DOHH2 (cell line): ENCODE measurements around the gene AAGAB.

Source experiments
- H3F3A ChIP-seq: fragments of 200-600 bp; sonication (generic), shearing (Covaris generic); 2 replicates; pipeline ENCODE4 v1.6.0; 2016; ENCODE audit warnings: antibody characterized with exemption, mild to moderate bottlenecking; ENCODE audit not compliant: control insufficient read depth, insufficient read depth
- H3K27ac ChIP-seq: fragments of 200-600 bp; sonication (generic); 2 replicates; pipeline ENCODE4 v1.5.1; 2014; ENCODE audit warnings: low read depth, mild to moderate bottlenecking, low read length, moderate library complexity
- H3K27me3 ChIP-seq: fragments of 200-600 bp; sonication (generic); 2 replicates; pipeline ENCODE4 v1.6.1; 2014; ENCODE audit warnings: mild to moderate bottlenecking, low read length, mixed read lengths; ENCODE audit not compliant: control insufficient read depth
- H3K36me3 ChIP-seq: fragments of 200-600 bp; sonication (generic); 2 replicates; pipeline ENCODE4 v1.6.1; 2014; ENCODE audit warnings: mild to moderate bottlenecking, low read length, moderate library complexity, mixed read lengths; ENCODE audit not compliant: control insufficient read depth
- H3K4me1 ChIP-seq: fragments of 200-600 bp; sonication (generic); 2 replicates; pipeline ENCODE4 v1.6.1; 2014; ENCODE audit warnings: mild to moderate bottlenecking, low read length, mixed read lengths; ENCODE audit not compliant: control insufficient read depth
- H3K4me2 ChIP-seq: fragments of 200-600 bp; sonication (generic); 2 replicates; pipeline ENCODE4 v1.6.0; 2014; ENCODE audit warnings: mild to moderate bottlenecking, low read length, moderate library complexity
- H3K4me3 ChIP-seq: fragments of 200-600 bp; sonication (generic); 2 replicates; pipeline ENCODE4 v1.5.1; 2014; ENCODE audit warnings: mild to moderate bottlenecking, low read length, mixed read lengths
- H3K79me2 ChIP-seq: fragments of 200-600 bp; sonication (generic); 2 replicates; pipeline ENCODE4 v1.6.1; 2014; ENCODE audit warnings: mild to moderate bottlenecking, low read length, mixed read lengths; ENCODE audit not compliant: control insufficient read depth
- H3K9me2 ChIP-seq: fragments of 200-600 bp; sonication (generic); replicated peaks from 2 replicates; pipeline ENCODE4 v1.6.1; 2014; ENCODE audit warnings: mild to moderate bottlenecking, low read length, mixed read lengths; ENCODE audit not compliant: control insufficient read depth
- H3K9me3 ChIP-seq: fragments of 200-600 bp; sonication (generic); 2 replicates; pipeline ENCODE4 v1.6.1; 2014; ENCODE audit warnings: antibody characterized with exemption, low read length, mixed read lengths; ENCODE audit not compliant: control insufficient read depth, insufficient read depth
- H4K20me1 ChIP-seq: fragments of 200-600 bp; sonication (generic); 2 replicates; pipeline ENCODE4 v1.6.0; 2014; ENCODE audit warnings: low read depth, mild to moderate bottlenecking, antibody characterized with exemption, low read length, moderate library complexity; ENCODE audit not compliant: control insufficient read depth, insufficient read depth
- EZH2phosphoT487 ChIP-seq: fragments of 200-600 bp; sonication (generic); IDR thresholded peaks from 2 replicates; pipeline ENCODE4 v1.6.1; 2017; ENCODE audit warnings: borderline replicate concordance, mild to moderate bottlenecking, antibody characterized with exemption, low read length, moderate library complexity, mixed read lengths
- TF ChIP-seq, protein P1 (sequence below): fragments of 200-600 bp; sonication (generic); IDR thresholded peaks from one replicate; pipeline ENCODE4 v1.5.1; 2014; ENCODE audit warnings: antibody characterized with exemption, mild to moderate bottlenecking, low read depth, low read length; ENCODE audit not compliant: poor library complexity, severe bottlenecking

The AAGAB gene

DNA sequence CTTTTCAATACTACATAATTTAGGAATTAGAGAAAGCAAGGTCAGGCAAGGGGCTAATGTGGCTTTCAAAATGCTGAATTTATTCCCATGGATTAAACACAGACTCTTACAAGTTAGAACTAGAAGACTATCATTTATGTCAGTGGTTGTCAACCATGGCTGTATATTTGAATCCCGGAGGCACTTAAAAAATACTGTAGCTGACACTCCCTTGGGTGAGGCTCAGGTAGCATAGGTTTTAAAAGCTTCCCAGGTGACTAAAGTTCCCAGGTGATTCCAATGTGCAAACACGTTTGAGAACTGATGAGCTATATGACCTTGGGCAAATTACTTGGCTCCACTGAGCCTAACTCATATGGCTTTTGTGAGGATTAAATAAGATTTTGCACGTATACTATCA lies 29.6 kb downstream of the AAGAB start:
- H3K4me1 ChIP-seq, result peaks cover 23% of the 10 kb centered on the region
- H4K20me1 ChIP-seq, result no peaks in the 10 kb centered on the region
- no peaks in the 10 kb centered on the region for H3F3A ChIP-seq
- no peak overlapping the region for H3K27ac ChIP-seq
- H3K27me3 ChIP-seq, result no peaks in the 10 kb centered on the region
- H3K79me2 ChIP-seq, result no peaks in the 10 kb centered on the region
- H3K9me3 ChIP-seq, result no peaks in the 10 kb centered on the region
- TF ChIP-seq EZH2phosphoT487, result no peak
- TF ChIP-seq, protein P1, sequence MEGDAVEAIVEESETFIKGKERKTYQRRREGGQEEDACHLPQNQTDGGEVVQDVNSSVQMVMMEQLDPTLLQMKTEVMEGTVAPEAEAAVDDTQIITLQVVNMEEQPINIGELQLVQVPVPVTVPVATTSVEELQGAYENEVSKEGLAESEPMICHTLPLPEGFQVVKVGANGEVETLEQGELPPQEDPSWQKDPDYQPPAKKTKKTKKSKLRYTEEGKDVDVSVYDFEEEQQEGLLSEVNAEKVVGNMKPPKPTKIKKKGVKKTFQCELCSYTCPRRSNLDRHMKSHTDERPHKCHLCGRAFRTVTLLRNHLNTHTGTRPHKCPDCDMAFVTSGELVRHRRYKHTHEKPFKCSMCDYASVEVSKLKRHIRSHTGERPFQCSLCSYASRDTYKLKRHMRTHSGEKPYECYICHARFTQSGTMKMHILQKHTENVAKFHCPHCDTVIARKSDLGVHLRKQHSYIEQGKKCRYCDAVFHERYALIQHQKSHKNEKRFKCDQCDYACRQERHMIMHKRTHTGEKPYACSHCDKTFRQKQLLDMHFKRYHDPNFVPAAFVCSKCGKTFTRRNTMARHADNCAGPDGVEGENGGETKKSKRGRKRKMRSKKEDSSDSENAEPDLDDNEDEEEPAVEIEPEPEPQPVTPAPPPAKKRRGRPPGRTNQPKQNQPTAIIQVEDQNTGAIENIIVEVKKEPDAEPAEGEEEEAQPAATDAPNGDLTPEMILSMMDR, result no peak
- H3K36me3 ChIP-seq, result peaks cover 31% of the 10 kb centered on the region; the same call in 1 of the 2 replicates
- no peak overlapping the region for H3K4me3 ChIP-seq
- no peaks in the 10 kb centered on the region for H3K9me2 ChIP-seq
- H3K4me2 ChIP-seq, result no peak overlapping the region

DNA sequence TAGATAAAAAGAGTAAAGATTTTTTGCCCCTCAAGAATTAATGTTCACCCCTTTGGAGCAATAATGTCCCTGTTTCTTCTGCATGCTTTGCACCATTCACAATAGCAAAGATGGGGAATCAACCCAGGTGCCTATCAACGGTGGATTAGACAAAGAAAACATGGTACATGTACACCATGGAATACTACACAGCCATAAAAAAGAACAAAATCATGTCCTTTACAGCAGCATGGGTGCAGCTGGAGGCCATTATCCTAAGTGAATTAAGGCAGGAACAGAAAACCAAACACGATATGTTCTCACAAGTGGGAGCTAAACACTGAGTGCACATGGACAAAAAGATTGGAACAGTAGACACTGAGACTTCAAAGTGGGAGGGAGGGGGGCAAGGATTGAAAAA lies 35.2 kb downstream of the AAGAB start:
- TF ChIP-seq, protein P1, result no peak
- no peak overlapping the region for H3K27ac ChIP-seq
- H3K9me3 ChIP-seq, result no peaks in the 10 kb centered on the region
- H4K20me1 ChIP-seq, result no peaks in the 10 kb centered on the region
- H3K9me2 ChIP-seq, result no peaks in the 10 kb centered on the region
- H3K79me2 ChIP-seq, result no peaks in the 10 kb centered on the region
- H3K36me3 ChIP-seq, result peaks cover 11% of the 10 kb centered on the region; the same call in 1 of the 2 replicates
- H3F3A ChIP-seq, result no peaks in the 10 kb centered on the region
- H3K27me3 ChIP-seq, result no peaks in the 10 kb centered on the region
- H3K4me1 ChIP-seq, result peaks cover 16% of the 10 kb centered on the region
- no peak overlapping the region for H3K4me3 ChIP-seq
- H3K4me2 ChIP-seq, result no peak overlapping the region

DNA sequence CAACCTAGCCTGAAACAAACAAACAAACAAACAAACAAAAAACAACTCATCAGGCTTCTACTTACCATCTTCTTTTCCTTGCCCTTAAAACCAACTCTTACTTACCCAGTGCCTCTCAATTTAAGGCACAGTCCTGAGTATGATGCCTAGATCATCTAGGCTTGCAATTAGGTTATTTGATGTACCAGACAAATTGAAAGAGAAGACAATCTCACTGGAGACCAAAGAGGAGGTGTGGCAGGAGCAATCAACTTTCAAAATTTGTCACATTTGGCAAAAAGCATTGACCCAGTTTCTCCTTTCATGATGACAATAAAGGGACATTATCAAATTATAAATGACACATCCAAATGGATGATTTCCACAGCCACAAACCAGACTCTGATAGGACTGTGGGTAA lies 36.0 kb downstream of the AAGAB start:
- Histone ChIP-seq H3K36me3 (peaks cover 11% of the 10 kb centered on the region; the same call in 1 of the 2 replicates), H3K4me1 (peaks cover 16% of the 10 kb centered on the region), H3K9me3 (no peaks in the 10 kb centered on the region), H3K9me2 (no peaks in the 10 kb centered on the region), H3K4me2 (no peak overlapping the region), H3F3A (no peaks in the 10 kb centered on the region), H4K20me1 (no peaks in the 10 kb centered on the region), H3K27me3 (no peaks in the 10 kb centered on the region), H3K27ac (no peak overlapping the region), H3K4me3 (no peak overlapping the region), H3K79me2 (no peaks in the 10 kb centered on the region)
- TF ChIP-seq EZH2phosphoT487, result no peak
- TF ChIP-seq, protein P1, result no peak

DNA sequence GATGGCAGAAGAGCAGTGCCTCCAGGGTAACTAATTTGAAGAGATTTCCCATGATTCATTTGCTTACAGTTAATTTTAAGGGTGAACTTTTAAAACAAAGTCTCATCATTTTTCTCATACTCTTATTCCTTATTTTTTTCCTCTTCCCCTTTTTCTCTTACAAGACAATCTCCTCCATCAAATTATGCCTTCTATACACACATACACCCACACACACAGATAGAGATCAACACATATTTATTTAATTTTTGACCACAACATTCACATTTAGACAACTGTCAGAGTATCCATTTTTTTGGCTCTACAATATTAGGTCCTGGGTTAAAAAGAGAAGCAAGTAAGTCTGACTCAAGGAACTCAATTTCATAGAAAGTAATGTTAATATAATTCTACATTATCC lies 37.6 kb downstream of the AAGAB start:
- H3K9me2 ChIP-seq, result no peaks in the 10 kb centered on the region
- H3K27me3 ChIP-seq, result no peaks in the 10 kb centered on the region
- no peak overlapping the region for H3K27ac ChIP-seq
- H3K36me3 ChIP-seq, result peaks cover 11% of the 10 kb centered on the region; the same call in 1 of the 2 replicates
- TF ChIP-seq, protein P1, result no peak
- TF ChIP-seq EZH2phosphoT487, result no peak
- no peaks in the 10 kb centered on the region for H3K79me2 ChIP-seq
- H3F3A ChIP-seq, result no peaks in the 10 kb centered on the region
- H3K4me2 ChIP-seq, result no peak overlapping the region
- peaks cover 16% of the 10 kb centered on the region for H3K4me1 ChIP-seq
- H3K9me3 ChIP-seq, result no peaks in the 10 kb centered on the region
- no peak overlapping the region for H3K4me3 ChIP-seq
- H4K20me1 ChIP-seq, result no peaks in the 10 kb centered on the region
